ENCODE measurements around the gene TMEM240. TPM values are rescaled to one million over a fixed set of nuclear protein-coding genes. Genes with fewer than 3 reads are reported as not detected.

Gene TMEM240
- total and polyA plus RNA-seq, 9 of the 15 experiments (the other 6 are each of a cell fraction or from before 2014, with no cell fraction given), result 0.24 to 2.0 (median 0.69) TPM; not detected in 5

GRCh38 chr1:1577367-1578011 is 37.1 kb upstream of the TMEM240 start:
- 33% methylated on average over 10 of the region's 10 CpGs for WGBS (ENCODE audit: insufficient coverage, low coverage, missing lambda C conversion rate)
- Histone ChIP-seq H3K4me3 (no peak overlapping the region), H3K9me3 (replicated peaks; ENCODE audit: control insufficient read depth, insufficient read depth, low read depth, low read length) (no peaks in the 10 kb centered on the region), H4K20me1 (replicated peaks; ENCODE audit: control insufficient read depth, insufficient read depth, low read length) (no peaks in the 10 kb centered on the region), H3K36me3 (ENCODE audit: control insufficient read depth, insufficient read depth, low read length) (peaks cover 7% of the 10 kb centered on the region; the same call in 2 of the 3 replicates), H3K27me3 (ENCODE audit: control insufficient read depth in 2 of 2, insufficient read depth in 2 of 2, low read length in 2 of 2) (peaks cover 0 to 18% of the 10 kb centered on the region in 2 experiments; a peak in 3 of 5 replicates), H2AFZ (ENCODE audit: low read depth, low read length) (peak overlapping the region; percentile 49), H3K4me1 (replicated peaks in 1 of 2; ENCODE audit: control insufficient read depth in 2 of 2, insufficient read depth in 2 of 2, low read length in 2 of 2) (peaks cover 15 to 35% of the 10 kb centered on the region in 2 experiments; a peak in 4 of 5 replicates), H3K79me2 (ENCODE audit: control insufficient read depth, insufficient read depth, low read length) (peaks cover 29% of the 10 kb centered on the region), H3K9me1 (ENCODE audit: control insufficient read depth, insufficient read depth, low read length) (no peaks in the 10 kb centered on the region), H3K27ac (ENCODE audit: extremely low read depth, low read depth, low read length) (no peak overlapping the region), H3K9ac (ENCODE audit: insufficient read depth in 1 of 2, low read depth in 2 of 2, low read length in 2 of 2) (peak overlapping the region in 1 of 2 experiments; percentile 59; a peak in 1 of 4 replicates), H3K4me2 (ENCODE audit: insufficient read depth, low read length) (no peak overlapping the region; the same call in 1 of the 2 replicates)
- intact Hi-C loops (cut with micrococcal nuclease), result no loop called here
- POLR2A ChIA-PET, result interaction anchor here (0.8 to 3.4 kb wide), 9 partner anchors 9 to 327 kb away, joined by 3 to 21 read pairs (median 5); partner anchors contain the start of gene MIB2
- CTCF ChIA-PET (ENCODE audit: low intra/inter-chr PET ratio), result no interaction called here
- DNase-seq (ENCODE audit: extremely low read depth in 1 of 4, low spot score in 3 of 4) (no peak), FAIRE-seq (no peak), ATAC-seq (no peak)
- TF ChIP-seq PHB (CRISPR knock-in tag; IDR thresholded peaks at IDR 0.05) (no peak), ZNF512 (tag; IDR thresholded peaks at IDR 0.05) (no peak), ZBTB1 (CRISPR knock-in tag; IDR thresholded peaks at IDR 0.05; ENCODE audit: borderline replicate concordance, low read depth) (no peak), RBFOX2 (IDR thresholded peaks at IDR 0.05; ENCODE audit: low read depth, low read length) (0 out of 2 replicates have a peak, but pooled peaks have one; percentile 20), PKNOX1 (IDR thresholded peaks at IDR 0.05) (peak; percentile 86), ZNF282 (CRISPR knock-in tag; IDR thresholded peaks at IDR 0.05) (0 out of 2 replicates have a peak, but pooled peaks have one; percentile 36), SMARCA5 (IDR thresholded peaks at IDR 0.05) (no peak), PBX2 (CRISPR knock-in tag; IDR thresholded peaks at IDR 0.05; ENCODE audit: low read depth) (no peak), PBX2 (tag; conservative IDR thresholded peaks at IDR 0.05; ENCODE audit: low read depth) (peak; percentile 76), MEIS2 (IDR thresholded peaks at IDR 0.05; ENCODE audit: partially characterized antibody) (peak; percentile 90)
- no TSS peak for BruUV-seq (replicated peaks)
- in situ Hi-C loops (cut with MboI), result no loop called here
